AG09309 (cell line): ENCODE measurements around the gene PLCB4.

ENCODE experiments used
- DNase-seq: peaks from one replicate; pipeline ENCODE4 v3.0.0-alpha.2; 2010; ENCODE audit warnings: low read depth
- H3K4me3 ChIP-seq: 2 replicates; pipeline ENCODE4 v1.5.1; 2011; ENCODE audit warnings: mild to moderate bottlenecking, low read depth, low read length, moderate library complexity; ENCODE audit not compliant: control insufficient read depth
- TF ChIP-seq, protein P1 (sequence below): IDR thresholded peaks from 2 replicates; pipeline ENCODE4 v1.5.1; 2011; ENCODE audit warnings: mild to moderate bottlenecking, low read depth, low read length, inconsistent platforms; ENCODE audit not compliant: insufficient read depth, control insufficient read depth; ENCODE audit errors: missing control alignments

Gene PLCB4

DNA sequence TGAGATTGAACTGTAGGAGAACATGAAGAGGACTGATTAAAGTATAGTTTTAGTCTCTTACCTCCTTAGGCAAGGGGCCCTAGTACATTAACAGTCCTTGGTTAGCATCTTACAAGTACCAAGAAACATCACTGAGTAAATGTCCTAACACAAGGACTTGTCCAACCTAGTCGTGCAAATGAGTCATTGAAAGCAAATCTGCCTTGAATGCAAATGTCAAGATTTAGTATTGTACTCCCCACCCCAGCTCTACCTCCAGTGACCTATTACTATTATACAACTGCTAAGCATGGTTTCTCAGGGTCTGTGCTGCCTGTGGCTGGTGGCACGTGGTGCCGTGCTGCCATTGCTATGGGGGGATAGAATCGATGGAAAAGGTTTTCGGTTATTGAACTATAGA, 138.4 kb downstream of the PLCB4 start:
- TF ChIP-seq, protein P1, sequence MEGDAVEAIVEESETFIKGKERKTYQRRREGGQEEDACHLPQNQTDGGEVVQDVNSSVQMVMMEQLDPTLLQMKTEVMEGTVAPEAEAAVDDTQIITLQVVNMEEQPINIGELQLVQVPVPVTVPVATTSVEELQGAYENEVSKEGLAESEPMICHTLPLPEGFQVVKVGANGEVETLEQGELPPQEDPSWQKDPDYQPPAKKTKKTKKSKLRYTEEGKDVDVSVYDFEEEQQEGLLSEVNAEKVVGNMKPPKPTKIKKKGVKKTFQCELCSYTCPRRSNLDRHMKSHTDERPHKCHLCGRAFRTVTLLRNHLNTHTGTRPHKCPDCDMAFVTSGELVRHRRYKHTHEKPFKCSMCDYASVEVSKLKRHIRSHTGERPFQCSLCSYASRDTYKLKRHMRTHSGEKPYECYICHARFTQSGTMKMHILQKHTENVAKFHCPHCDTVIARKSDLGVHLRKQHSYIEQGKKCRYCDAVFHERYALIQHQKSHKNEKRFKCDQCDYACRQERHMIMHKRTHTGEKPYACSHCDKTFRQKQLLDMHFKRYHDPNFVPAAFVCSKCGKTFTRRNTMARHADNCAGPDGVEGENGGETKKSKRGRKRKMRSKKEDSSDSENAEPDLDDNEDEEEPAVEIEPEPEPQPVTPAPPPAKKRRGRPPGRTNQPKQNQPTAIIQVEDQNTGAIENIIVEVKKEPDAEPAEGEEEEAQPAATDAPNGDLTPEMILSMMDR: no peak

DNA sequence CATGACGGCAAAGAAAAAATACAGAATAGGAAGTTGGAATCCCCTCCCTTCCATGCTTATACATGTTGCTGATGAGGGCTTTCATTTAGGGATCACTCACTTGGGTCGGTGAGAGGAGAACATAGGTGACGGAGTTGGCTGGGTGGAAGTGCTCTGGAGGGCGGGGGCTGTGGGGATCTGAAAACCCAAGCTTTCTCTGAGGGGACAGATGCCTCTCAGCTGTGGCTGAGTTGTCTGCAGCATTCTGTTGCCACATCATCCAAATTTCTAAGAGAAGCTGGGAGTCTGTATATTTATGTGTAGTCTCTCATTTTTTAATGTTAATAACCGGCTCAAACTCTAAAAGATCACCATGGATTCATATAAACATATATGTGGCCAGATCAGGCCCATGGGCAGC, 141.5 kb downstream of the PLCB4 start:
- TF ChIP-seq, protein P1: no peak
- no peak for DNase-seq
- H3K4me3 ChIP-seq: no peak overlapping the region

More for the DNA sequence above, 138.4 kb downstream of the PLCB4 start:
- no peak for DNase-seq
- H3K4me3 ChIP-seq: no peak overlapping the region

DNA sequence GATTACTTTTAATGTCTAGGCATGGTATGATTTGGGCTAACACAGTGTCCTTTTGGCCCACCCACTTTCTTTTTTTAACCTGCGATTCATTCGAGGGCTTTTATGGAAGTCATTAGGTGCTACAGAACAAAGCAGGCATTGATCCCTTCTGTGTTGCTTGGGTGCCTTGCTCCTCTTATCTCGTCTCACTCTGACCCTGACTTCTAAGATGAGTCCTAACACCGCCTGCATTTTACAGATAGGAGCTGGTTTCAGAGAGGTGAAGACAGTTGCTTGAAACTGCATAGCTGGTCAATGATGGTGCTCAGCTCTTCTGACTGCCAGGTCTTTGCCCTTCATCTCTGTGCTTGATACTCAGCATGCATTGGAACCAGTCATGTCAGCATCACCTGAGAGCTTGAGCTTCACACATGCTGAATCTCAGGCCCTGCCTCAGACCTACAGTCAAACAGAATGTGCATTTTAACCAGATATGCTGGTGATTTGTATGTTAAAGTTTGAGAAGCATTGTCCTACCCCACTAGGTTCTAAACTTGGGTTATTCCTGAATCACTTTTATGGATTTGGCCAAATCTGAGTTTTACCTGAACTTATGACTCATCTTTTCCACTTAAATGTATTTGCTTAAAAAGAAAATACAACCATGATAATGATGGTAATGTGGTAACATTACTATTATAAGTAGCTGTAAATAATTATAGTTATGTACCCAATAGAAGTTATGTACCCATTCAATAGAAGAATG, 142.3 kb downstream of the PLCB4 start:
- no peak for DNase-seq
- TF ChIP-seq, protein P1: no peak

DNA sequence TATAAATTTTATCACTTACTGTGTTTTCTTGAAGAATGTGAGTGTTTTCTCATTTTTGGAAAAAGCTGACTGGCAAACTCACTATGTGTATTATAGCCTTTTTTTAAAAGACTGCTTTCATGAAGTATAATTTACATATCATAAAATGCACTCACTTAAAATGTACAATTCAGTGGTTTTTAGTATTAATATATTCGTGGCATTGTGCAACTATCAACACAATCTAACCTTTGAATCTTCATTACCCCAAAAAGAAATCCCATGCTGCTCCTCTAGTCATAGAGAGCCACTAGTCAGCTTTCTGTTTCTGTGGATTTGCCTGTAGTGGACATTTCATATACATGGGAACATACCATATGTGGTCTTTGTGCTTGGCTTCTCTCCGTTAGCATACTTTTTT, 143.8 kb downstream of the PLCB4 start:
- no peak overlapping the region for H3K4me3 ChIP-seq
- DNase-seq: no peak
- TF ChIP-seq, protein P1: no peak

More for the DNA sequence above, 142.3 kb downstream of the PLCB4 start:
- H3K4me3 ChIP-seq: no peak overlapping the region

DNA sequence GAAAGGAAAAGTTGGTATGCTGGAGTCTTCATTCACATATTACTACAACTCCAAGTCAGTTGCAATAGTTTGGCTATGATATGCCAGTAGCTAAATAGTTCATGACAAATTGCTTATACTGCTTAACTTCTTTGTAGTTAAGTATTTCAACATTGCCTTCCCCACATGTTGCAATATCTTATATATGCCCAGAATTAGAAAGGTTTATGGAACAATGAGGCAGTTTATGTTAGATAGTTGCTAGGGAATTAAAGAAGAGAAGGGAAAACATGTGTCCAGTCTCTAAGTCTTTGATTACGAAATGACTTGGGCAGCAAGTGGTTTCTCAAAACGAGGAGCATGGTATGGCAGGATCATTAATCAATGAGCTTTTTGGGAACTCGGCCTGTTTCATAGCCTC, 145.8 kb downstream of the PLCB4 start:
- TF ChIP-seq, protein P1: no peak
- peak; percentile 98 for DNase-seq
- no peak overlapping the region for H3K4me3 ChIP-seq

DNA sequence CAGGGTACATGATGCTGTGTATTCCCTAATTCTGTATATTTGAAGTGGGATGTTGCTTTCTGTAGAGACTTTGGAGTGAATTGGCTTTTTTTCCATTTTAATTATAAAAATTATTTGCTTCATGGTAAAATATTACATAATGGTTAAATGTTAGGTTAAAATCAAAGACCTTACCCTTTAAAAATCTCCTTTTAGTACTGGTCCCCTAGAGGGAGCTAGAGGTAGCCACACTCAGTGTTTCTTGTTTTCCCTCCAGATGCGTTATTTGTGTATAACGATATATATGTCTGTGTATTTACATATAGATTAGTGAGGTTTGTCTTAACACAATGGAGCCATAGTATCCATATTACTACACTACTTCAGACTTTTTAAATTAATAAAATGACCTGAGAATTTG, 146.7 kb downstream of the PLCB4 start:
- DNase-seq: no peak

More for the DNA sequence above, 146.7 kb downstream of the PLCB4 start:
- TF ChIP-seq, protein P1: peak; percentile 43
- H3K4me3 ChIP-seq: no peak overlapping the region
